ENCODE data around the gene PNPLA2. TPM values are rescaled to one million over a fixed set of nuclear protein-coding genes. Genes with fewer than 3 reads are reported as not detected.
A peak's percentile ranks its signal among the peaks of the same experiment; 100 is the strongest.

PNPLA2 gene
- total RNA-seq, 2 donors from 2014 or later: 24.5 to 49.1 TPM

DNA sequence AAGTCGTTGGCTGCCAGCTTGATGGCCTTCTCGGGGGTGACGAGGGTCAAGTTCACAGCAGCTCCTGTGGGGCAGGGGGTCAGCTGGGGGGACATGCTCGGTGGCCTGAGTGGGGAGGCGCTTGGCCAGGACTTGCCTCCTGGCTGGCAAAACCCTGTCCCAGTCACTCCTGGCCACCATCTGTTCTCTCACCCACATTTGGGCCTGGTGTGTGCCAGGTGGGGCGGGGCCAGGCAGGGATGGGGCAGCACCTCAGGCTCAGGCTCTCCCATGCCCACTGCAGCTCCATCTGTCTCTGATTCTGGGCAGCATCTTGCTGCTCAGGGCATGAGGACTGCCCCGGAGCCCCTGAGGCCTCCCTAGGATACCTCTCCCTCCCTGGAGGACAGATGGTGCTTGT is 25.2 kb upstream of the PNPLA2 start:
- DNase-seq (ENCODE audit: low spot score in 2 of 2): no peak
- Mint-ChIP-seq H3K27ac (no peak overlapping the region), H3K36me3 (no peaks in the 10 kb centered on the region), H3K9me3 (no peaks in the 10 kb centered on the region)
- no peak for ATAC-seq

- no peak overlapping the region for H3K27ac Mint-ChIP-seq
- no peak for ATAC-seq
- no peaks in the 10 kb centered on the region for H3K9me3 Mint-ChIP-seq
- DNase-seq (ENCODE audit: low spot score in 2 of 2): no peak
- H3K36me3 Mint-ChIP-seq: no peaks in the 10 kb centered on the region
These were observed 24.5 kb upstream of the PNPLA2 start for GRCh38 chr11:794013-794765.

DNA sequence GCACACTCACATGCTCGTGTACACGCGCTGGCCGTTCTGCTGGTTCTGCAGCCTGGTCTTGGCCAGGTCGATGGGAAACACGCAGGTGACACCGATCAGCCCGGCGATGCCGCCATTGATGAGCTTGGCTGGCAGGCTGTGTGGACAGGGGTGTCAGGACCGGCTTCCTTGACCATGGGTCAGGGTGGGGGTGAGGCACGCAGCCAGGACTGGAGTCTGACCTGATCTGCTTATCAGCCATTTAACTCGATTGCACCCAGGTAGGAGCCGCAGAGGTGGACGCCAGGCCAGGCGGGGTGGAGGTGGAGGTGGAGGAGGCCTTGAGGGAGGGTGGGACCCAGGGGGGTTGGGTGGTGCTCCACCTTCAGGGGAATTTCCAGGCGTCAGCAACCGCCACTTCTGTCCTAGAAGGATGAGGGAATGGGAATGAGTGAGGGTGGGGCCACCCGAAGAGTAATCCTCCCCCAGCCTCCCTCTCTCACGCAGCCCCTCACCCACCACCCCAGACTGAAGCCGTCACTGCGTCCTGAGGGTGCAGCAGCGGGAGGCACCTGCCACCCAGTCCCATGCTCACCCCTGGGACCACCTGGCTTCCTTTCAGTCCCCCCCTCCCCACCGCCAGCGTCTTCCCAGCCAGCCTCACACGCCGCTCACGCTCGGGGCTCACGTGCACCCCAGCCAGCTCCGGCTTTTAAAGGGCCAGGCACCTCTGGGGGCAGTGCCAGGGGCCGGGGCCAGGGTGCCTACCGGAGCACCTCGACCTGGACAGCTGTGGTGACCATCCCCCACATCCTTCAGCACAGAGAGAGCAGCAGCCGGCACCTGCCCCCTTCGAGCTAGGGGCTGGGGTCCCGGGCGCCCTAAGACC is 23.7 kb upstream of the PNPLA2 start:
- DNase-seq (ENCODE audit: low spot score in 2 of 2): no peak
- H3K9me3 Mint-ChIP-seq: no peaks in the 10 kb centered on the region
- H3K36me3 Mint-ChIP-seq: no peaks in the 10 kb centered on the region
- H3K27ac Mint-ChIP-seq: no peak overlapping the region
- ATAC-seq: no peak

DNA sequence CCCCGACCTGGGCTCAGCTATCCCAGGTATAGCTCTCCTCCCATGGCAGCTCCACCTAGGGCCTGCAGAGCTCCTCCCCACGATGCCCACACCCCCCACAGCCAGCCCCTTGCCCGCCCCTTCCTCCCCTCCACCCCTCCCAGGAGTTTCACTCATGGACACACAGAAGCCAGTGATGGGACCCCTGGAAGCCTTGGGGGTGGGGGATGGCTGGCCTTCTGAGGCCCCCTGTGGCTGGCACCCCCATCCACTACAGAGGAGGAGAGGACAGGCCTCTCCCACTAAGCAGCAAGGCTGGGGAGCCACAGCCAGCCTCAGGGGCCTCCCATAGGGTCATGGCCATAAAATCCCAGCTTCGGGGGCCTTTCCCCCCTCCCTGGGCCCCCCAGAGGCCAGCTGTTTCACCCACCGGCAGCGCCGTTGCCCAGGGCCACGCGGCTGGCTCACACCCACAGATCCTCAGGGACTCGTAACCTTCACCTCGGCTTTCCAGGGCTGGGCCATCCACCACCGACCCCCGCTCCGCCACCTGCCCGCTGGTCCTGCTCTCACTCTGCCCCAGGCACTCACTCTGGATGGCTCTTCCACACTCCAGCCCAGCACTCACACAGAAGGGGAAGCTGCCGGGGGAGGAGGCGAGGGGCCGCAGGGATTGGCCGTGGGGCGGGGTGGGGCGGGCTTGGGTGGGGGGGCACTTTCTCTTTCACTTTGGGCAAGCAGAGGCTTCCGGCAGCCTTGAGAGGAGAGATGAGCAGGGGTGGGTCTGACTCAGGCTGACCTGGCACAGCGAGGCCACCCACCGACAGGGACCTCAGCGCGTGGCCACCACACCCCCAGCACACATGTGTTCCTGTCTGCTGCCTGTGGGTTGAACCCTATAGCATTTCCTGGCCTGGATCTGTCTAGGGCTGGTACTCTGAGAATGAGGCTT is 22.8 kb upstream of the PNPLA2 start:
- ATAC-seq: peak; percentile 78 to 84
- peak; percentile 79 to 91 for DNase-seq (ENCODE audit: low spot score in 2 of 2)

GRCh38 chr11:796565-797295 is 22.0 kb upstream of the PNPLA2 start:
- Mint-ChIP-seq H3K27ac (peak overlapping the region; percentile 69 to 87), H3K9me3 (no peaks in the 10 kb centered on the region), H3K36me3 (no peaks in the 10 kb centered on the region)
- DNase-seq (ENCODE audit: low spot score in 2 of 2) (no peak), ATAC-seq (peak in 1 of 2 donors; percentile 1)

More for the DNA sequence above, 22.8 kb upstream of the PNPLA2 start:
- Mint-ChIP-seq H3K27ac (peak overlapping the region; percentile 81 to 87), H3K36me3 (no peaks in the 10 kb centered on the region), H3K9me3 (no peaks in the 10 kb centered on the region)

DNA sequence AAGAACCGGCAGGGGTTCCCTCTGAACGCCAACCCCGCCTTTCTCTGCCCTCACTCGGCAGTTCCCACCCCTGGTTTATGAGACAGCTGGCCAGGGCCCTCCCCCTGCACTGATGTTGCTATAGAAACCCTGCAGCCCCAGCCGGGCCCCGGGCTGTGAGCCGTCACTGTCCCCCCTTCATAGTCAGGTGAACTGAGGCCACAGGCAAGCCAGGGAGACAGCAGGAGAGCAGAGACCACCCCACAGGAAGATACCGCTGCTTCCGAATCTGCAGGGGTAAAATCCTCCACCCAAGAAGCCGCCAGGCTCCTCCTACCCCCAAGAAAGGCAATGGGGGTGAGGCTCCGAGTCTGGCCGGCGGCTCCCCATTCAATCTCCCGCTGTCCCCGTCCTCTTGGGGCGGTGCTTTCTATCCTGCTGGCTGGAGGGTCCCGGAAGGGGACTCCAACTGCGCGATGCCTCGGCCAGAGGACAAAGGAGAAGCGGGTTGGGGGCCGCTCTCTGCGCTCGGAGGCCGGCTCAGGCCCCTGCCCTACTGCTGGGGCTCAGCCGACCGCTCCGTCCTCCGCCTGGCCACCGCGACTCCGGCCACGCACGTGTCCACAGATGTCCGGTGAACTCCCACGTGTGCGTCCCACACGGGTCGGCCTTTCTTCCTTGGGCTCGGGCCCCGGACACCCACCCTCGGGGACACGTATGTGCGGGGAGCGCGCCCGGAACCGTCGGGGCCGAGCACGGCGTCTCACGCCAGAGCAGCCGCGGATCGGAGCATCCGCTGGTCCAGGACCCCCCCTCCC is 21.2 kb upstream of the PNPLA2 start:
- no peaks in the 10 kb centered on the region for H3K36me3 Mint-ChIP-seq
- no peaks in the 10 kb centered on the region for H3K9me3 Mint-ChIP-seq
- DNase-seq (ENCODE audit: low spot score in 2 of 2) (peak; percentile 79 to 83), ATAC-seq (peak; percentile 52 to 58)
- H3K27ac Mint-ChIP-seq: peak overlapping the region; percentile 81 to 87

- H3K36me3 Mint-ChIP-seq: no peaks in the 10 kb centered on the region
- peak; percentile 55 to 66 for ATAC-seq
- DNase-seq (ENCODE audit: low spot score in 2 of 2): peak; percentile 86 to 95
These were observed 20.5 kb upstream of the PNPLA2 start, which contains the start of gene SLC25A22 for GRCh38 chr11:798093-798713. Gene SLC25A22 (minus strand): TSS chr11:798281. CDS start chr11:795006, 3,275 bp downstream.

DNA sequence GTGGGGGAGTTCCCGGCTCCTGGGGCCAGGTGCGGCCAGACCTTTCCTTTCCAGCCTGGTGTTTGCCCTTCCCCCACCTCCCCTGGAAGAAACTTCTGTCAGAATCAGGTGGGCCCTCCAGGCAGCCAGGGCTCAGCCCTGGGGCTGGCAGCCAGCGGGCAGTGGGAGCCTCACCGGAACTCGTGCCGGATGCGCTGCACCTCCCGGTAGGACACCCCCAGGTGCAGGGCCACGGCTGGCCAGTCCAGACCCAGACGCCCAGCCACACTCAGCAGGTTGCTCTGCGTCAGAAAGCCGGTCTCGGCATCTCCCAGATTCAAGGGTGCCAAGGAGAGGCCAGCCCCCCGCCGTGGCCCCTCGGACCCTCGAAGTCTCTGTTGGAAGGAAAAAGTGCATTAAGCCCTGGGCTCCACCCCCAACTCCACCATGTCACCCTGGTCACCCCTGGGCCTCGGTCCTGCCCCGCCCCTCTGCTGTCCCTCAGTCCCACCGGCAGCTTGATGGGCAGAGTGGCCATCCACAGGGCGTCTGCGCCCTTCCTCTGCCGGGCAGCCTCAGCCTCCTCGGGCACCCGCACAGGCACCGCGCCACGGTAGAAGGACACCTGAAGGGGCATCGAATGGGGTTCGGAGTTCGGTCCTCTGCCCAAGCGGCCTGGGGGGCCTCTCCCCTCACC is 18.9 kb upstream of the PNPLA2 start:
- Mint-ChIP-seq H3K27ac (no peak overlapping the region), H3K36me3 (no peaks in the 10 kb centered on the region), H3K9me3 (no peaks in the 10 kb centered on the region)
- ATAC-seq: no peak
- DNase-seq (ENCODE audit: low spot score in 2 of 2): no peak

More at GRCh38 chr11:798093-798713, 20.5 kb upstream of the PNPLA2 start, which contains the start of gene SLC25A22:
- no peaks in the 10 kb centered on the region for H3K9me3 Mint-ChIP-seq
- H3K27ac Mint-ChIP-seq: peak within 1 kb of the TSS; percentile 81 to 87

GRCh38 chr11:800473-800872 is 18.2 kb upstream of the PNPLA2 start:
- no peak for DNase-seq (ENCODE audit: low spot score in 2 of 2)
- Mint-ChIP-seq H3K36me3 (no peaks in the 10 kb centered on the region), H3K27ac (no peak overlapping the region), H3K9me3 (no peaks in the 10 kb centered on the region)
- ATAC-seq: no peak

GRCh38 chr11:801097-801780 is 17.5 kb upstream of the PNPLA2 start:
- no peak for ATAC-seq

GRCh38 chr11:802018-802617 is 16.6 kb upstream of the PNPLA2 start:
- H3K27ac Mint-ChIP-seq: no peak overlapping the region
- ATAC-seq (no peak), DNase-seq (ENCODE audit: low spot score in 2 of 2) (no peak)
- H3K36me3 Mint-ChIP-seq: no peaks in the 10 kb centered on the region
- no peaks in the 10 kb centered on the region for H3K9me3 Mint-ChIP-seq

More at GRCh38 chr11:801097-801780, 17.5 kb upstream of the PNPLA2 start:
- no peak for DNase-seq (ENCODE audit: low spot score in 2 of 2)
- Mint-ChIP-seq H3K27ac (no peak overlapping the region), H3K9me3 (no peaks in the 10 kb centered on the region), H3K36me3 (no peaks in the 10 kb centered on the region)

DNA sequence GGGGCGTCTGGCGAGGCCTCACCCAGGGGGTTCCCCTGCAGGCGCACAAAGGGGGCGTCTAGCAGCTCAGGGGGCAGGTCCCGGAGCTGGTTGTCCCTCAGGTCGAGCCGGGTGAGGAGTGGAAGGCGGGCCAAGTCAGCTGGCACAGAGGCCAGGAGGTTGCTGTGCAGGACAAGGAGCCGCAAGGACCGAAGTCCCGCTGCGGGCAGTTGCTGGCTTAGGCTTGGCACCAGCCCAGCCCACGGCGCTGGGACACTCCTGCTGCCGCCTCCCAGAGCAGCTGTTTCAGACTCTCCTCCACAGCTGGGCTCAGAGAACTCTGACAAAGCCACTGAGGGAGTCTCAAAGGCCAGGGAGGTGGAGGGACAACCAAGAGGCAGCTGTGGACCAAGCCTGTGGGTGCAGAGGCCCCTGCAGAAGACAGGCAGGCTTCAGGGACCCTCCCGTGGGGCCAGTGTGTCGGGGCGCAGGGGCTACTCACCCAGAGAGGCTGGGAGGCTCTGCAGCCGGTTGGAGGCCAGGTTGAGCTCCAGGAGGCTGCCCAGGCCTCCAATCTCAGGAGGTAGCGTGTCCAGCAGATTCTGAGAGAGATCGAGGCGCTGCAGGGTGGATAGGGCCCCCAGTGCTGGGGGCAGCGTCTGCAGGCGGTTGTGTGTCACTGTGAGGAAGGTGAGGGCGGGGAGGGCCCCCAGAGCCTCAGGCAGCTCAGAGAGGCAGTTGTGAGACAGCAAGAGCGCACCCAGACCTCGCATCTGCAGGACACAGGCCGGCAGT is 15.8 kb upstream of the PNPLA2 start:
- no peaks in the 10 kb centered on the region for H3K9me3 Mint-ChIP-seq
- no peak overlapping the region for H3K27ac Mint-ChIP-seq
- DNase-seq (ENCODE audit: low spot score in 2 of 2): no peak
- no peaks in the 10 kb centered on the region for H3K36me3 Mint-ChIP-seq
- no peak for ATAC-seq

- DNase-seq (ENCODE audit: low spot score in 2 of 2): no peak
- no peaks in the 10 kb centered on the region for H3K9me3 Mint-ChIP-seq
- H3K27ac Mint-ChIP-seq: no peak overlapping the region
- no peak for ATAC-seq
- H3K36me3 Mint-ChIP-seq: no peaks in the 10 kb centered on the region
These were observed 15.3 kb upstream of the PNPLA2 start for GRCh38 chr11:803467-803742.

All from activated naive CD4-positive, alpha-beta T cell treated with anti-CD3 and anti-CD28 coated beads, Interleukin-2, amount 50 U/mL, for 72 hours (primary cell).